ENCODE measurements around the gene CTNNA2. TPM values are rescaled to one million over a fixed set of nuclear protein-coding genes. Genes with fewer than 3 reads are reported as not detected.

The CTNNA2 gene
- polyA plus RNA-seq, 1 experiment = not detected

- H3K27ac ChIP-seq (ENCODE audit: low read depth, low read length) = no peak overlapping the region
- POLR2A ChIA-PET = no interaction called here
Measured at GRCh38 chr2:80168801-80169200, 656.0 kb downstream of the CTNNA2 start.

GRCh38 chr2:80169811-80170594 lies 657.2 kb downstream of the CTNNA2 start:
- POLR2A ChIA-PET = no interaction called here
- TF ChIP-seq CTCF (IDR thresholded peaks at IDR 0.05; ENCODE audit: low read depth, low read length) = no peak
- H3K9me3 ChIP-seq (ENCODE audit: control insufficient read depth, insufficient read depth, low read length) = no peaks in the 10 kb centered on the region
- H3K27ac ChIP-seq (ENCODE audit: low read depth, low read length) = no peak overlapping the region
- CTCF ChIA-PET = no interaction called here
- H3K4me3 ChIP-seq (ENCODE audit: low read depth, low read length) = no peak overlapping the region
- DNase-seq (ENCODE audit: low read depth, low spot score) = no peak
- no peaks in the 10 kb centered on the region for H3K27me3 ChIP-seq (ENCODE audit: control insufficient read depth, insufficient read depth, low read length)

More at GRCh38 chr2:80168801-80169200, 656.0 kb downstream of the CTNNA2 start:
- DNase-seq (ENCODE audit: low read depth, low spot score) = no peak
- Histone ChIP-seq H3K27me3 (ENCODE audit: control insufficient read depth, insufficient read depth, low read length) (no peaks in the 10 kb centered on the region), H3K4me3 (ENCODE audit: low read depth, low read length) (no peak overlapping the region), H3K9me3 (ENCODE audit: control insufficient read depth, insufficient read depth, low read length) (no peaks in the 10 kb centered on the region)
- CTCF ChIA-PET = no interaction called here
- TF ChIP-seq CTCF (IDR thresholded peaks at IDR 0.05; ENCODE audit: low read depth, low read length) = no peak

GRCh38 chr2:80185091-80185490 lies 672.2 kb downstream of the CTNNA2 start:
- POLR2A ChIA-PET = no interaction called here
- H3K4me3 ChIP-seq (ENCODE audit: low read depth, low read length) = no peak overlapping the region
- no peak for TF ChIP-seq CTCF (IDR thresholded peaks at IDR 0.05; ENCODE audit: low read depth, low read length)
- no peaks in the 10 kb centered on the region for H3K27me3 ChIP-seq (ENCODE audit: control insufficient read depth, insufficient read depth, low read length)
- no peak overlapping the region for H3K27ac ChIP-seq (ENCODE audit: low read depth, low read length)
- CTCF ChIA-PET = no interaction called here
- no peaks in the 10 kb centered on the region for H3K9me3 ChIP-seq (ENCODE audit: control insufficient read depth, insufficient read depth, low read length)
- no peak for DNase-seq (ENCODE audit: low read depth, low spot score)

- ChIA-PET CTCF (no interaction called here), POLR2A (no interaction called here)
- H3K9me3 ChIP-seq (ENCODE audit: control insufficient read depth, insufficient read depth, low read length) = no peaks in the 10 kb centered on the region
- H3K4me3 ChIP-seq (ENCODE audit: low read depth, low read length) = no peak overlapping the region
- H3K27ac ChIP-seq (ENCODE audit: low read depth, low read length) = no peak overlapping the region
- H3K27me3 ChIP-seq (ENCODE audit: control insufficient read depth, insufficient read depth, low read length) = no peaks in the 10 kb centered on the region
- no peak for DNase-seq (ENCODE audit: low read depth, low spot score)
- no peak for TF ChIP-seq CTCF (IDR thresholded peaks at IDR 0.05; ENCODE audit: low read depth, low read length)
Measured at GRCh38 chr2:80186262-80186661, 673.4 kb downstream of the CTNNA2 start.

- TF ChIP-seq CTCF (IDR thresholded peaks at IDR 0.05; ENCODE audit: low read depth, low read length) = no peak
- Histone ChIP-seq H3K27me3 (ENCODE audit: control insufficient read depth, insufficient read depth, low read length) (no peaks in the 10 kb centered on the region), H3K4me3 (ENCODE audit: low read depth, low read length) (no peak overlapping the region), H3K27ac (ENCODE audit: low read depth, low read length) (no peak overlapping the region), H3K9me3 (ENCODE audit: control insufficient read depth, insufficient read depth, low read length) (no peaks in the 10 kb centered on the region)
- no peak for DNase-seq (ENCODE audit: low read depth, low spot score)
- POLR2A ChIA-PET = no interaction called here
- CTCF ChIA-PET = no interaction called here
Measured at GRCh38 chr2:80187156-80187555, 674.3 kb downstream of the CTNNA2 start.
